ENCODE data around the gene TBXAS1. TPM values are rescaled to one million over a fixed set of nuclear protein-coding genes. Genes with fewer than 3 reads are reported as not detected.

TBXAS1 gene
- total RNA-seq, 2 donors from 2014 or later = 19.6 to 20.9 TPM

- ATAC-seq (no peak), DNase-seq (no peak)
- Mint-ChIP-seq H3K27ac (no peak overlapping the region), H3K27me3 (no peaks in the 10 kb centered on the region), H3K36me3 (ENCODE audit: low read depth) (peaks cover 3% of the 10 kb centered on the region), H3K4me1 (peaks cover 3% of the 10 kb centered on the region), H3K4me3 (peak overlapping the region; percentile 8)
- H3K9me3 ChIP-seq (ENCODE audit: control insufficient read depth, low read length, poor library complexity, severe bottlenecking) = no peaks in the 10 kb centered on the region
Observed at GRCh38 chr7:139889186-139889871, 60.3 kb downstream of the TBXAS1 start.

- H3K4me3 Mint-ChIP-seq = no peak overlapping the region
- H3K9me3 ChIP-seq (ENCODE audit: control insufficient read depth, low read length, poor library complexity, severe bottlenecking) = no peaks in the 10 kb centered on the region
- ATAC-seq (no peak), DNase-seq (no peak)
- H3K27me3 Mint-ChIP-seq = no peaks in the 10 kb centered on the region
- peaks cover 3% of the 10 kb centered on the region for H3K4me1 Mint-ChIP-seq
- H3K36me3 Mint-ChIP-seq (ENCODE audit: low read depth) = peaks cover 3% of the 10 kb centered on the region
- peak overlapping the region; percentile 39 for H3K27ac Mint-ChIP-seq
Observed at GRCh38 chr7:139893461-139893860, 64.4 kb downstream of the TBXAS1 start.

DNA sequence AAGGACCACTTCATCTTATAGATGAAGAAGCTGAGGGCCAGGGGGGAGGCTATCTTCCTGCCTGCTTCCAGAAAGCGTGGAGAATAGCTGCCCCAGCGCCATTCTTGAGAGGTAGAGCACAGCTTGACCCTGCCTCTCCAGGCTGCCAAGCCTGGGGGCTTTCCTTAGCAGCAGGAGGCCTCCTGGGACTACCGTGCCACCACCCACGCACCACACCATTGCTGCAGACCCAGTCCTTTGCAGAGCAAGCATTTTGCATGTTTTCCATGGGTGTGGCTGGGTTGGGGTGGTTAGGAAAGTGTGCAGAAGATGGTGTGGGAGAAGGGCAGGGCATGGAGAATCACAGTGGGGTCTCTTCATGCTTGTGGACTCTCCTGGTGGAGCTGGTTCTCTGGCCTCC lies 64.9 kb downstream of the TBXAS1 start:
- H3K9me3 ChIP-seq (ENCODE audit: control insufficient read depth, low read length, poor library complexity, severe bottlenecking) = no peaks in the 10 kb centered on the region
- H3K27me3 Mint-ChIP-seq = no peaks in the 10 kb centered on the region
- H3K36me3 Mint-ChIP-seq (ENCODE audit: low read depth) = peaks cover 3% of the 10 kb centered on the region
- DNase-seq (no peak), ATAC-seq (no peak)
- H3K4me3 Mint-ChIP-seq = no peak overlapping the region
- H3K4me1 Mint-ChIP-seq = peaks cover 3% of the 10 kb centered on the region
- H3K27ac Mint-ChIP-seq = peak overlapping the region; percentile 39

- H3K4me1 Mint-ChIP-seq = peaks cover 3% of the 10 kb centered on the region
- DNase-seq (no peak), ATAC-seq (no peak)
- no peaks in the 10 kb centered on the region for H3K27me3 Mint-ChIP-seq
- no peaks in the 10 kb centered on the region for H3K9me3 ChIP-seq (ENCODE audit: control insufficient read depth, low read length, poor library complexity, severe bottlenecking)
- H3K27ac Mint-ChIP-seq = no peak overlapping the region
- H3K4me3 Mint-ChIP-seq = no peak overlapping the region
- H3K36me3 Mint-ChIP-seq (ENCODE audit: low read depth) = peaks cover 3% of the 10 kb centered on the region
Observed at GRCh38 chr7:139895141-139895829, 66.2 kb downstream of the TBXAS1 start.

GRCh38 chr7:139896288-139896687 lies 67.2 kb downstream of the TBXAS1 start:
- DNase-seq (no peak), ATAC-seq (no peak)
- H3K9me3 ChIP-seq (ENCODE audit: control insufficient read depth, low read length, poor library complexity, severe bottlenecking) = no peaks in the 10 kb centered on the region
- no peak overlapping the region for H3K4me3 Mint-ChIP-seq
- H3K4me1 Mint-ChIP-seq = no peaks in the 10 kb centered on the region
- H3K27ac Mint-ChIP-seq = no peak overlapping the region
- H3K27me3 Mint-ChIP-seq = no peaks in the 10 kb centered on the region
- H3K36me3 Mint-ChIP-seq (ENCODE audit: low read depth) = no peaks in the 10 kb centered on the region

DNA sequence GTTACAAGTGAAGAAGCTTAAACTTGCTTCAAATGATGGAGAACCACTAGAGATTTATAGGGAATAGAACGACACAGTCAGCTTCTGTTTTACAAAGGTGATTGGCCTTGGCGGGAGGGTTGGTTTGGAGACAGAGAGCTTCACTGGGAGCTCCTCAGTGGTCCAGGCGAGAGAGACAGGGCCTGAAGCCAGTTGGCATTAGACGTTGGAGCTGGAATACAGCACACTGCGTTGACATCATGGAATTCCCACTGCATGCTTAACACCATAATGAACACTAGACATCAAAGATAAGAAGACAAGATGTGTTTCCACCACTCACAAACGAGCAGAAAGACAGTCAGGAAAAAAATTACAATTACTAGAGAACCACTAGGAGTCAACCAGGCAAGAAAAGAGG lies 67.8 kb downstream of the TBXAS1 start:
- Mint-ChIP-seq H3K36me3 (ENCODE audit: low read depth) (no peaks in the 10 kb centered on the region), H3K27ac (no peak overlapping the region), H3K4me1 (no peaks in the 10 kb centered on the region), H3K27me3 (no peaks in the 10 kb centered on the region), H3K4me3 (no peak overlapping the region)
- DNase-seq (no peak), ATAC-seq (no peak)
- no peaks in the 10 kb centered on the region for H3K9me3 ChIP-seq (ENCODE audit: control insufficient read depth, low read length, poor library complexity, severe bottlenecking)

- Mint-ChIP-seq H3K4me1 (no peaks in the 10 kb centered on the region), H3K27ac (no peak overlapping the region)
Observed at GRCh38 chr7:139897422-139898090, 68.5 kb downstream of the TBXAS1 start.

DNA sequence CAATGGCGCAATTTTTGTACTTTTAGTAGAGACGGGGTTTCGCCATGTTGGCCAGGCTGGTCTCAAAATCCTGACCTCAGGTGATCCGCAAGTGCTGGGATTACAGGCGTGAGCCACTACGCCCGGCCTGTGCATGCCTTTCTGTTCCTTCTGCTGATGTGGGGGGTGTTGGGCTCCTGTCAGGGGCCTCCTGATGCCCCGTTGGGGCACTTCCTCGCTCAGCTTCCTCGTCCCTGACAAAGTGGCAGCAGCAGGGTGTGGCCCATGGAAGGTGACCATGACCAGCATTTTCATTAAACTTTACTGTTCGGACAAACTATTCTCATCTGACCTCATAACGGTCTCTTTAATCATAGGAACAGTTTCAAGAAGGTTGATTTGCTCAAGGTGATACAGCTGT lies 69.4 kb downstream of the TBXAS1 start:
- ATAC-seq (no peak), DNase-seq (no peak)
- H3K4me1 Mint-ChIP-seq = no peaks in the 10 kb centered on the region
- no peak overlapping the region for H3K27ac Mint-ChIP-seq
- H3K4me3 Mint-ChIP-seq = no peak overlapping the region
- H3K36me3 Mint-ChIP-seq (ENCODE audit: low read depth) = no peaks in the 10 kb centered on the region
- H3K27me3 Mint-ChIP-seq = no peaks in the 10 kb centered on the region
- H3K9me3 ChIP-seq (ENCODE audit: control insufficient read depth, low read length, poor library complexity, severe bottlenecking) = no peaks in the 10 kb centered on the region

More at GRCh38 chr7:139897422-139898090, 68.5 kb downstream of the TBXAS1 start:
- Mint-ChIP-seq H3K4me3 (no peak overlapping the region), H3K27me3 (no peaks in the 10 kb centered on the region), H3K36me3 (ENCODE audit: low read depth) (no peaks in the 10 kb centered on the region)
- DNase-seq (no peak), ATAC-seq (no peak)
- no peaks in the 10 kb centered on the region for H3K9me3 ChIP-seq (ENCODE audit: control insufficient read depth, low read length, poor library complexity, severe bottlenecking)

GRCh38 chr7:139899328-139899955 lies 70.4 kb downstream of the TBXAS1 start:
- H3K27ac Mint-ChIP-seq = peak overlapping the region; percentile 16

DNA sequence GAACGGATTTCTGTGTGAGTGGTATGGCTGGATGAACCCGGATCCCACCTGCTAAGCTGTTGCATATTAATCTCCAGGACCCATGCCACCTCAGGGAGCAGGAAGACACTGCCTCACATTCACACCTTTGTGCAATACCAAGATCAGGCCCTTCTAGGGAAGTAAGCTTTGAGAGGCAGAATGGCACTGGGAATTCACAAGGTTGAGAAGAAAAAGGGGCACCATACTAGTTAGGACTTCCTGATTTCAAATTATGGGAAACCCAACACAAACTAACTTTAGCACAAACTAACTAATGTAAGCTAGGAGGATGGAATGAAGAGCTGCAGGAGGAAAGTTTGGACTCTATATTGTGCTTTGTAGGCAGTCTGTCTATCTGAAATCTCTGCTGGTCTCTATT lies 71.3 kb downstream of the TBXAS1 start:
- ATAC-seq = no peak
- Mint-ChIP-seq H3K4me1 (peaks cover 6% of the 10 kb centered on the region), H3K36me3 (ENCODE audit: low read depth) (peaks cover 3% of the 10 kb centered on the region), H3K27ac (peak overlapping the region; percentile 16), H3K4me3 (no peak overlapping the region), H3K27me3 (no peaks in the 10 kb centered on the region)
- DNase-seq = no peak
- no peaks in the 10 kb centered on the region for H3K9me3 ChIP-seq (ENCODE audit: control insufficient read depth, low read length, poor library complexity, severe bottlenecking)

More at GRCh38 chr7:139899328-139899955, 70.4 kb downstream of the TBXAS1 start:
- Mint-ChIP-seq H3K4me1 (peaks cover under 1% of the 10 kb centered on the region), H3K36me3 (ENCODE audit: low read depth) (no peaks in the 10 kb centered on the region), H3K27me3 (no peaks in the 10 kb centered on the region), H3K4me3 (no peak overlapping the region)
- ATAC-seq = no peak
- DNase-seq = no peak
- no peaks in the 10 kb centered on the region for H3K9me3 ChIP-seq (ENCODE audit: control insufficient read depth, low read length, poor library complexity, severe bottlenecking)

- peaks cover 3% of the 10 kb centered on the region for H3K36me3 Mint-ChIP-seq (ENCODE audit: low read depth)
- no peak overlapping the region for H3K27ac Mint-ChIP-seq
- ATAC-seq = no peak
- DNase-seq = no peak
- H3K9me3 ChIP-seq (ENCODE audit: control insufficient read depth, low read length, poor library complexity, severe bottlenecking) = no peaks in the 10 kb centered on the region
- no peak overlapping the region for H3K4me3 Mint-ChIP-seq
- H3K4me1 Mint-ChIP-seq = peaks cover 6% of the 10 kb centered on the region
- H3K27me3 Mint-ChIP-seq = no peaks in the 10 kb centered on the region
Observed at GRCh38 chr7:139901056-139901795, 72.2 kb downstream of the TBXAS1 start.

GRCh38 chr7:139901901-139902300 lies 72.8 kb downstream of the TBXAS1 start:
- H3K9me3 ChIP-seq (ENCODE audit: control insufficient read depth, low read length, poor library complexity, severe bottlenecking) = peaks cover 2% of the 10 kb centered on the region
- Mint-ChIP-seq H3K27ac (no peak overlapping the region), H3K4me3 (no peak overlapping the region), H3K36me3 (ENCODE audit: low read depth) (peaks cover 3% of the 10 kb centered on the region), H3K4me1 (peaks cover 6% of the 10 kb centered on the region), H3K27me3 (no peaks in the 10 kb centered on the region)
- DNase-seq (no peak), ATAC-seq (no peak)
